K562 (cell line): ENCODE measurements around the gene DYNC1H1. TPM values are rescaled to one million over a fixed set of nuclear protein-coding genes. Genes with fewer than 3 reads are reported as not detected.
A peak's percentile ranks its signal among the peaks of the same experiment; 100 is the strongest.

Experiments used
- CHD4 ChIP-seq: fragments of 200-600 bp; sonication (generic); IDR thresholded peaks from 3 replicates; pipeline ENCODE4 v1.6.1; 2012; ENCODE audit warnings: low read depth, mild to moderate bottlenecking, mixed read lengths, low read length, inconsistent platforms; ENCODE audit not compliant: insufficient read depth, insufficient replicate concordance, poor library complexity, severe bottlenecking
- HEY1 ChIP-seq: fragments of 250-450 bp; sonication (Bioruptor Pico); IDR thresholded peaks from 2 replicates; pipeline ENCODE4 v1.5.0; 2020; ENCODE audit warnings: mild to moderate bottlenecking, moderate library complexity, borderline replicate concordance
- KDM2B ChIP-seq: fragments of 250-450 bp; sonication (Bioruptor Pico); IDR thresholded peaks from 2 replicates; pipeline ENCODE4 v1.8.0; 2021; ENCODE audit warnings: mild to moderate bottlenecking, moderate library complexity
- MCM2 ChIP-seq: fragments of 450-650 bp; IDR thresholded peaks from 2 replicates; pipeline ENCODE4 v1.6.1; 2017; ENCODE audit warnings: low read depth, mild to moderate bottlenecking
- MYC ChIP-seq, 2 experiments: fragments of 250-450 bp in 1 of 2; sonication (Bioruptor Pico) in 1 of 2; IDR thresholded peaks; 2 replicates each; pipeline versions ENCODE4 v1.5.1 to v1.6.1; 2012 to 2021; ENCODE audit warnings: low read depth in 2 of 2, borderline replicate concordance in 1 of 2, improper control_type of control experiment in 1 of 2, low read length in 1 of 2, mild to moderate bottlenecking in 1 of 2, moderate library complexity in 1 of 2
- SPI1 ChIP-seq: IDR thresholded peaks from 2 replicates; pipeline ENCODE4 v1.6.1; 2011; ENCODE audit warnings: low read depth, low read length, control low read depth, borderline replicate concordance
- SRF ChIP-seq, 2 experiments: fragments of 250-450, 450-650 bp in 1 of 2; sonication (Bioruptor Pico) in 1 of 2; sonication (generic) in 1 of 2; formaldehyde crosslinking; IDR thresholded peaks; 2 replicates each; pipeline versions ENCODE4 v1.5.0 to v1.5.1; 2020 to 2022; ENCODE audit warnings: mild to moderate bottlenecking in 1 of 2, missing genetic modification reagents in 1 of 2
- ZBTB8A ChIP-seq: fragments of 450-650 bp; IDR thresholded peaks from 2 replicates; pipeline ENCODE4 v1.6.1; 2018; ENCODE audit warnings: mild to moderate bottlenecking, moderate library complexity; ENCODE audit not compliant: partially characterized antibody
- ZNF143 ChIP-seq: sonication (generic); formaldehyde crosslinking; IDR thresholded peaks from 2 replicates; pipeline ENCODE4 v1.9.0; 2022; ENCODE audit warnings: mild to moderate bottlenecking, missing genetic modification reagents
- ZNF785 ChIP-seq: fragments of 250-450 bp; sonication (Bioruptor Pico); IDR thresholded peaks from 2 replicates; pipeline ENCODE4 v1.4.0; 2020; ENCODE audit warnings: mild to moderate bottlenecking
- polyA plus RNA-seq, 8 experiments: library from polyadenylated mRNA; depleted of rRNA in 4 of 8; stranded (reverse) in 5 of 8; unstranded in 3 of 8; fragments of >200 nt; fragmentation: Nextera tagmentation in 2 of 8; fragmentation: Illumina TruSeq in 1 of 8; extraction: Ambion mirVana in 2 of 8; extraction: Trizol in 1 of 8; gene quantifications; 2 replicates each; pipeline versions ENCODE4 v1.2.1 to v1.2.3, GENCODE V29; 2011 to 2014; ENCODE audit warnings: inconsistent platforms in 1 of 8, missing spikeins in 1 of 8
- total RNA-seq, 7 experiments: library from RNA; depleted of rRNA in 6 of 7; stranded (reverse); fragments of >200 nt in 6 of 7; fragmentation: Illumina TruSeq in 2 of 7; extraction: Trizol in 2 of 7; gene quantifications; 2 replicates each; pipeline versions ENCODE4 v1.2.1 to v1.2.3, GENCODE V29; 2011 to 2021; ENCODE audit warnings: low replicate concordance in 1 of 7
- TF ChIP-seq, protein P1 (sequence below): fragments of 450-650 bp; IDR thresholded peaks from 2 replicates; pipeline ENCODE4 v1.6.1; 2016; ENCODE audit warnings: low read depth
- TF ChIP-seq, protein P2 (sequence below), 2 experiments: fragments of 200-800 bp in 1 of 2; sonication (Bioruptor generic) in 1 of 2; sonication (generic) in 1 of 2; formaldehyde crosslinking in 1 of 2; IDR thresholded peaks in 1 of 2; conservative IDR thresholded peaks in 1 of 2; 2 replicates each; pipeline versions ENCODE4 v1.5.0 to v1.6.1; 2016 to 2020; ENCODE audit warnings: missing compliant biosample characterization in 1 of 2, missing genetic modification characterization in 1 of 2, missing genetic modification reagents in 1 of 2
- TF ChIP-seq, protein P3 (sequence below): sonication (generic); IDR thresholded peaks from 2 replicates; pipeline ENCODE4 v1.6.1; 2016

DYNC1H1 gene
- total and polyA plus RNA-seq, 9 of the 15 experiments (the other 6 are each of a cell fraction or from before 2014, with no cell fraction given), result 31.9 to 335 (median 115) TPM

DNA sequence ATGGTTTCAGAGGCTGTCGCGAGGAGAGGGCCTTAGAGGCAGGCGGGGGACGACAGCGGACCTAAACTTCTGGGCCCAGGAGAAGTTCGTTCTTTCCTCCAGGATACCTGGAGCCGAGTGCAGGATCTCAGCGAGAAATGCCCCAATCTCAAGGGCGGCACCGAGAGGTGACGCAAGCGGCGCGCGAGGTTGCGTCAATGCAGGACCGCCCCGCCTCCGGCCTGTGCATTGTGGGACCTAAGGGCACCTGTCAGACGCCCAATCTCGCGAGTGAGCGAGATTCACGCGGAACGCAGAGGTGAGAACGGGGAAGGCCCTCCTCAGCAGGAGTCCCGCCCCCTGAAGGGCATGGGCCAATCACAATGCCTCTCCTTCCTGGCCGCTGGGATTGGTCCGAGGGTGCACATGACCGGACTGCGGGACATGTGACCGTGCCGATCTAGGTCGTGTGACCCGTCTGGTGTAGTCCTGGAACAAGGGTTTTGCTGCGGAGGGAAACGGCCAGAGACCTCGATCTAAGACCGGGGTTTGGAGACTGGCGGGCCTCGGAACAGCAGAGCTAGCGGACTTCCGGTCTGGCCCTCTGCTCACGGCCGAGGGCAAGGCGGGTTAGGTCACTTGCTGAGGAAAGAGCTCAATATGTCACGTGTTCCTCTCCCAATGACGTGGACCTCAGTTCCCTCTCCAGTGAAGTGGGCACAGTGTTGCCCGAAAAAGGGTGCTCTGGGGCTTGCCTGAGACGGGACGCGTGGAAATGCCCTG, 16.3 kb upstream of the DYNC1H1 start (continued):
- TF ChIP-seq, protein P1, sequence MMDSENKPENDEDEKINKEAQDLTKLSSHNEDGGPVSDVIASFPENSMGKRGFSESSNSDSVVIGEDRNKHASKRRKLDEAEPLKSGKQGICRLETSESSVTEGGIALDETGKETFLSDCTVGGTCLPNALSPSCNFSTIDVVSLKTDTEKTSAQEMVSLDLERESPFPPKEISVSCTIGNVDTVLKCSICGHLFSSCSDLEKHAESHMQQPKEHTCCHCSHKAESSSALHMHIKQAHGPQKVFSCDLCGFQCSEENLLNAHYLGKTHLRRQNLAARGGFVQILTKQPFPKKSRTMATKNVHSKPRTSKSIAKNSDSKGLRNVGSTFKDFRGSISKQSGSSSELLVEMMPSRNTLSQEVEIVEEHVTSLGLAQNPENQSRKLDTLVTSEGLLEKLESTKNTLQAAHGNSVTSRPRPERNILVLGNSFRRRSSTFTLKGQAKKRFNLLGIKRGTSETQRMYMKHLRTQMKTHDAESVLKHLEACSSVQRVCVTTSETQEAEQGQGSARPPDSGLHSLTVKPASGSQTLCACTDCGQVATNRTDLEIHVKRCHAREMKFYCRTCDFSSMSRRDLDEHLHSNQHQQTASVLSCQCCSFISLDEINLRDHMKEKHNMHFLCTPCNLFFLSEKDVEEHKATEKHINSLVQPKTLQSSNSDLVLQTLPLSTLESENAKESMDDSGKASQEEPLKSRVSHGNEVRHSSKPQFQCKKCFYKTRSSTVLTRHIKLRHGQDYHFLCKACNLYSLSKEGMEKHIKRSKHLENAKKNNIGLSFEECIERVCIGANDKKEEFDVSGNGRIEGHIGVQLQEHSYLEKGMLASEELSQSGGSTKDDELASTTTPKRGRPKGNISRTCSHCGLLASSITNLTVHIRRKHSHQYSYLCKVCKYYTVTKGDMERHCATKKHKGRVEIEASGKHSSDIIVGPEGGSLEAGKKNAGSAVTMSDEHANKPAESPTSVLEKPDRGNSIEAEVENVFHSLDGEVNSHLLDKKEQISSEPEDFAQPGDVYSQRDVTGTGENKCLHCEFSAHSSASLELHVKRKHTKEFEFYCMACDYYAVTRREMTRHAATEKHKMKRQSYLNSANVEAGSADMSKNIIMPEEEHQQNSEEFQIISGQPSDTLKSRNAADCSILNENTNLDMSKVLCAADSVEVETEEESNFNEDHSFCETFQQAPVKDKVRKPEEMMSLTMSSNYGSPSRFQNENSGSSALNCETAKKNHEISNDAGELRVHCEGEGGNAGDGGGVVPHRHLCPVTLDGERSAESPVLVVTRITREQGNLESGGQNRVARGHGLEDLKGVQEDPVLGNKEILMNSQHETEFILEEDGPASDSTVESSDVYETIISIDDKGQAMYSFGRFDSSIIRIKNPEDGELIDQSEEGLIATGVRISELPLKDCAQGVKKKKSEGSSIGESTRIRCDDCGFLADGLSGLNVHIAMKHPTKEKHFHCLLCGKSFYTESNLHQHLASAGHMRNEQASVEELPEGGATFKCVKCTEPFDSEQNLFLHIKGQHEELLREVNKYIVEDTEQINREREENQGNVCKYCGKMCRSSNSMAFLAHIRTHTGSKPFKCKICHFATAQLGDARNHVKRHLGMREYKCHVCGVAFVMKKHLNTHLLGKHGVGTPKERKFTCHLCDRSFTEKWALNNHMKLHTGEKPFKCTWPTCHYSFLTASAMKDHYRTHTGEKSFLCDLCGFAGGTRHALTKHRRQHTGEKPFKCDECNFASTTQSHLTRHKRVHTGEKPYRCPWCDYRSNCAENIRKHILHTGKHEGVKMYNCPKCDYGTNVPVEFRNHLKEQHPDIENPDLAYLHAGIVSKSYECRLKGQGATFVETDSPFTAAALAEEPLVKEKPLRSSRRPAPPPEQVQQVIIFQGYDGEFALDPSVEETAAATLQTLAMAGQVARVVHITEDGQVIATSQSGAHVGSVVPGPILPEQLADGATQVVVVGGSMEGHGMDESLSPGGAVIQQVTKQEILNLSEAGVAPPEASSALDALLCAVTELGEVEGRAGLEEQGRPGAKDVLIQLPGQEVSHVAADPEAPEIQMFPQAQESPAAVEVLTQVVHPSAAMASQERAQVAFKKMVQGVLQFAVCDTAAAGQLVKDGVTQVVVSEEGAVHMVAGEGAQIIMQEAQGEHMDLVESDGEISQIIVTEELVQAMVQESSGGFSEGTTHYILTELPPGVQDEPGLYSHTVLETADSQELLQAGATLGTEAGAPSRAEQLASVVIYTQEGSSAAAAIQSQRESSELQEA, result no peak
- TF ChIP-seq ZBTB8A, result no peak
- TF ChIP-seq SPI1, result no peak
- no peak for TF ChIP-seq CHD4
- TF ChIP-seq HEY1 (CRISPR knock-in tag), result no peak
- TF ChIP-seq, protein P2, sequence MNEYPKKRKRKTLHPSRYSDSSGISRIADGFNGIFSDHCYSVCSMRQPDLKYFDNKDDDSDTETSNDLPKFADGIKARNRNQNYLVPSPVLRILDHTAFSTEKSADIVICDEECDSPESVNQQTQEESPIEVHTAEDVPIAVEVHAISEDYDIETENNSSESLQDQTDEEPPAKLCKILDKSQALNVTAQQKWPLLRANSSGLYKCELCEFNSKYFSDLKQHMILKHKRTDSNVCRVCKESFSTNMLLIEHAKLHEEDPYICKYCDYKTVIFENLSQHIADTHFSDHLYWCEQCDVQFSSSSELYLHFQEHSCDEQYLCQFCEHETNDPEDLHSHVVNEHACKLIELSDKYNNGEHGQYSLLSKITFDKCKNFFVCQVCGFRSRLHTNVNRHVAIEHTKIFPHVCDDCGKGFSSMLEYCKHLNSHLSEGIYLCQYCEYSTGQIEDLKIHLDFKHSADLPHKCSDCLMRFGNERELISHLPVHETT (CRISPR knock-in tag; conservative IDR thresholded peaks at IDR 0.05 in 1 of 2, IDR thresholded peaks at IDR 0.05 in 1 of 2), result peak in 1 of 2 experiments; percentile 90; a peak in 2 of 4 replicates
- peak in 1 of 2 experiments; percentile 56; a peak in 1 of 4 replicates for TF ChIP-seq SRF (CRISPR knock-in tag; IDR thresholded peaks at IDR 0.05)
- TF ChIP-seq ZNF785 (CRISPR knock-in tag), result no peak
- TF ChIP-seq MYC (IDR thresholded peaks at IDR 0.05; ENCODE audit: low read depth, low read length), result peak; percentile 77
- no peak for TF ChIP-seq MYC (CRISPR knock-in tag; IDR thresholded peaks at IDR 0.05; ENCODE audit: borderline replicate concordance, low read depth)
- TF ChIP-seq MCM2, result no peak
- peak; percentile 81 for TF ChIP-seq ZNF143
- TF ChIP-seq, protein P3, sequence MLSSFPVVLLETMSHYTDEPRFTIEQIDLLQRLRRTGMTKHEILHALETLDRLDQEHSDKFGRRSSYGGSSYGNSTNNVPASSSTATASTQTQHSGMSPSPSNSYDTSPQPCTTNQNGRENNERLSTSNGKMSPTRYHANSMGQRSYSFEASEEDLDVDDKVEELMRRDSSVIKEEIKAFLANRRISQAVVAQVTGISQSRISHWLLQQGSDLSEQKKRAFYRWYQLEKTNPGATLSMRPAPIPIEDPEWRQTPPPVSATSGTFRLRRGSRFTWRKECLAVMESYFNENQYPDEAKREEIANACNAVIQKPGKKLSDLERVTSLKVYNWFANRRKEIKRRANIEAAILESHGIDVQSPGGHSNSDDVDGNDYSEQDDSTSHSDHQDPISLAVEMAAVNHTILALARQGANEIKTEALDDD, result peak; percentile 89
- no peak for TF ChIP-seq KDM2B (CRISPR knock-in tag)
